Measurements from ENCODE around the gene CDK14.

The CDK14 gene

GRCh38 chr7:90657481-90657880 lies 61.4 kb downstream of the CDK14 start:
- Mint-ChIP-seq H3K27me3 (no peaks in the 10 kb centered on the region), H3K4me3 (no peak overlapping the region), H3K27ac (ENCODE audit: low read depth) (no peak overlapping the region), H3K36me3 (ENCODE audit: insufficient read depth) (no peaks in the 10 kb centered on the region), H3K9me3 (peaks cover 13% of the 10 kb centered on the region), H3K4me1 (no peaks in the 10 kb centered on the region)
- DNase-seq (ENCODE audit: low spot score in 2 of 2) (no peak), ATAC-seq (replicated peaks; ENCODE audit: extremely low read depth, poor library complexity, severe bottlenecking) (no peak)

- H3K27me3 Mint-ChIP-seq, result no peaks in the 10 kb centered on the region
- H3K9me3 Mint-ChIP-seq, result peaks cover 13% of the 10 kb centered on the region
- H3K4me1 Mint-ChIP-seq, result no peaks in the 10 kb centered on the region
- no peak for ATAC-seq (replicated peaks; ENCODE audit: extremely low read depth, poor library complexity, severe bottlenecking)
- H3K27ac Mint-ChIP-seq (ENCODE audit: low read depth), result no peak overlapping the region
- DNase-seq (ENCODE audit: low spot score in 2 of 2), result no peak
- no peaks in the 10 kb centered on the region for H3K36me3 Mint-ChIP-seq (ENCODE audit: insufficient read depth)
- no peak overlapping the region for H3K4me3 Mint-ChIP-seq
These were observed 64.0 kb downstream of the CDK14 start for GRCh38 chr7:90660100-90660499.

- Mint-ChIP-seq H3K4me3 (no peak overlapping the region), H3K36me3 (ENCODE audit: insufficient read depth) (no peaks in the 10 kb centered on the region), H3K27me3 (no peaks in the 10 kb centered on the region), H3K4me1 (no peaks in the 10 kb centered on the region), H3K9me3 (peaks cover 13% of the 10 kb centered on the region), H3K27ac (ENCODE audit: low read depth) (no peak overlapping the region)
- ATAC-seq (replicated peaks; ENCODE audit: extremely low read depth, poor library complexity, severe bottlenecking), result no peak
- no peak for DNase-seq (ENCODE audit: low spot score in 2 of 2)
These were observed 64.7 kb downstream of the CDK14 start for GRCh38 chr7:90660819-90661218.

- DNase-seq (ENCODE audit: low spot score in 2 of 2) (no peak), ATAC-seq (replicated peaks; ENCODE audit: extremely low read depth, poor library complexity, severe bottlenecking) (no peak)
- Mint-ChIP-seq H3K9me3 (peaks cover 13% of the 10 kb centered on the region), H3K27me3 (no peaks in the 10 kb centered on the region), H3K4me3 (no peak overlapping the region), H3K4me1 (no peaks in the 10 kb centered on the region), H3K36me3 (ENCODE audit: insufficient read depth) (no peaks in the 10 kb centered on the region), H3K27ac (ENCODE audit: low read depth) (no peak overlapping the region)
These were observed 65.4 kb downstream of the CDK14 start for GRCh38 chr7:90661290-90662151.

GRCh38 chr7:90663176-90663575 lies 67.1 kb downstream of the CDK14 start:
- Mint-ChIP-seq H3K36me3 (ENCODE audit: insufficient read depth) (no peaks in the 10 kb centered on the region), H3K4me3 (no peak overlapping the region), H3K27me3 (no peaks in the 10 kb centered on the region), H3K27ac (ENCODE audit: low read depth) (no peak overlapping the region), H3K4me1 (no peaks in the 10 kb centered on the region), H3K9me3 (peaks cover 9% of the 10 kb centered on the region)
- DNase-seq (ENCODE audit: low spot score in 2 of 2), result no peak
- no peak for ATAC-seq (replicated peaks; ENCODE audit: extremely low read depth, poor library complexity, severe bottlenecking)

- H3K27me3 Mint-ChIP-seq, result no peaks in the 10 kb centered on the region
- H3K27ac Mint-ChIP-seq (ENCODE audit: low read depth), result no peak overlapping the region
- no peak overlapping the region for H3K4me3 Mint-ChIP-seq
- no peak for DNase-seq (ENCODE audit: low spot score in 2 of 2)
- ATAC-seq (replicated peaks; ENCODE audit: extremely low read depth, poor library complexity, severe bottlenecking), result no peak
- H3K36me3 Mint-ChIP-seq (ENCODE audit: insufficient read depth), result no peaks in the 10 kb centered on the region
- H3K9me3 Mint-ChIP-seq, result no peaks in the 10 kb centered on the region
- H3K4me1 Mint-ChIP-seq, result no peaks in the 10 kb centered on the region
These were observed 70.1 kb downstream of the CDK14 start for GRCh38 chr7:90666186-90666585.

GRCh38 chr7:90668992-90669391 lies 72.9 kb downstream of the CDK14 start:
- no peak for DNase-seq (ENCODE audit: low spot score in 2 of 2)
- Mint-ChIP-seq H3K9me3 (no peaks in the 10 kb centered on the region), H3K4me3 (no peak overlapping the region), H3K27me3 (no peaks in the 10 kb centered on the region), H3K36me3 (ENCODE audit: insufficient read depth) (no peaks in the 10 kb centered on the region), H3K4me1 (no peaks in the 10 kb centered on the region), H3K27ac (ENCODE audit: low read depth) (no peak overlapping the region)
- ATAC-seq (replicated peaks; ENCODE audit: extremely low read depth, poor library complexity, severe bottlenecking), result no peak

GRCh38 chr7:90669492-90669891 lies 73.4 kb downstream of the CDK14 start:
- DNase-seq (ENCODE audit: low spot score in 2 of 2) (no peak), ATAC-seq (replicated peaks; ENCODE audit: extremely low read depth, poor library complexity, severe bottlenecking) (no peak)
- Mint-ChIP-seq H3K4me3 (no peak overlapping the region), H3K4me1 (no peaks in the 10 kb centered on the region), H3K27me3 (no peaks in the 10 kb centered on the region), H3K36me3 (ENCODE audit: insufficient read depth) (no peaks in the 10 kb centered on the region), H3K9me3 (no peaks in the 10 kb centered on the region), H3K27ac (ENCODE audit: low read depth) (no peak overlapping the region)

- no peaks in the 10 kb centered on the region for H3K36me3 Mint-ChIP-seq (ENCODE audit: insufficient read depth)
- H3K4me3 Mint-ChIP-seq, result no peak overlapping the region
- H3K27ac Mint-ChIP-seq (ENCODE audit: low read depth), result no peak overlapping the region
- peaks cover 6% of the 10 kb centered on the region for H3K9me3 Mint-ChIP-seq
- no peak for ATAC-seq (replicated peaks; ENCODE audit: extremely low read depth, poor library complexity, severe bottlenecking)
- DNase-seq (ENCODE audit: low spot score in 2 of 2), result no peak
- H3K27me3 Mint-ChIP-seq, result no peaks in the 10 kb centered on the region
- H3K4me1 Mint-ChIP-seq, result no peaks in the 10 kb centered on the region
These were observed 75.5 kb downstream of the CDK14 start for GRCh38 chr7:90671571-90671970.

GRCh38 chr7:90672210-90672609 lies 76.1 kb downstream of the CDK14 start:
- Mint-ChIP-seq H3K36me3 (ENCODE audit: insufficient read depth) (no peaks in the 10 kb centered on the region), H3K9me3 (peaks cover 6% of the 10 kb centered on the region), H3K4me3 (no peak overlapping the region), H3K4me1 (no peaks in the 10 kb centered on the region), H3K27me3 (no peaks in the 10 kb centered on the region), H3K27ac (ENCODE audit: low read depth) (no peak overlapping the region)
- DNase-seq (ENCODE audit: low spot score in 2 of 2), result no peak
- no peak for ATAC-seq (replicated peaks; ENCODE audit: extremely low read depth, poor library complexity, severe bottlenecking)

- no peak for ATAC-seq (replicated peaks; ENCODE audit: extremely low read depth, poor library complexity, severe bottlenecking)
- H3K27ac Mint-ChIP-seq (ENCODE audit: low read depth), result no peak overlapping the region
- H3K36me3 Mint-ChIP-seq (ENCODE audit: insufficient read depth), result no peaks in the 10 kb centered on the region
- no peak for DNase-seq (ENCODE audit: low spot score in 2 of 2)
- no peaks in the 10 kb centered on the region for H3K27me3 Mint-ChIP-seq
- H3K4me1 Mint-ChIP-seq, result no peaks in the 10 kb centered on the region
- no peak overlapping the region for H3K4me3 Mint-ChIP-seq
- H3K9me3 Mint-ChIP-seq, result peaks cover 6% of the 10 kb centered on the region
These were observed 78.5 kb downstream of the CDK14 start for GRCh38 chr7:90674625-90675024.

GRCh38 chr7:90675982-90676381 lies 79.9 kb downstream of the CDK14 start:
- Mint-ChIP-seq H3K9me3 (peaks cover 6% of the 10 kb centered on the region), H3K4me3 (no peak overlapping the region), H3K36me3 (ENCODE audit: insufficient read depth) (no peaks in the 10 kb centered on the region), H3K4me1 (no peaks in the 10 kb centered on the region), H3K27ac (ENCODE audit: low read depth) (no peak overlapping the region), H3K27me3 (no peaks in the 10 kb centered on the region)
- DNase-seq (ENCODE audit: low spot score in 2 of 2) (no peak), ATAC-seq (replicated peaks; ENCODE audit: extremely low read depth, poor library complexity, severe bottlenecking) (no peak)

GRCh38 chr7:90677486-90678404 lies 81.6 kb downstream of the CDK14 start:
- no peak overlapping the region for H3K4me3 Mint-ChIP-seq
- no peak for DNase-seq (ENCODE audit: low spot score in 2 of 2)
- H3K9me3 Mint-ChIP-seq, result peaks cover 6% of the 10 kb centered on the region
- no peaks in the 10 kb centered on the region for H3K4me1 Mint-ChIP-seq
- H3K27ac Mint-ChIP-seq (ENCODE audit: low read depth), result no peak overlapping the region
- no peaks in the 10 kb centered on the region for H3K27me3 Mint-ChIP-seq
- no peak for ATAC-seq (replicated peaks; ENCODE audit: extremely low read depth, poor library complexity, severe bottlenecking)
- no peaks in the 10 kb centered on the region for H3K36me3 Mint-ChIP-seq (ENCODE audit: insufficient read depth)

Data from central memory CD8-positive, alpha-beta T cell (primary cell).